Stimulated activated CD4-positive, alpha-beta T cell treated with anti-CD3 and anti-CD28 coated beads, Interleukin-4, amount 100 ng/mL, for 24 hours (primary cell): ENCODE results near the gene KSR1.
A peak's percentile ranks its signal among the peaks of the same experiment; 100 is the strongest.

Experiments used
- DNase-seq: peaks from one replicate; pipeline ENCODE4 v3.0.0-alpha.2; 2020

Gene KSR1

GRCh38 chr17:27597783-27598320 lies 141.6 kb downstream of the KSR1 start:
- no peak for DNase-seq

GRCh38 chr17:27598337-27599050 lies 142.2 kb downstream of the KSR1 start:
- DNase-seq, result no peak

- DNase-seq, result no peak
These were observed 144.2 kb downstream of the KSR1 start for GRCh38 chr17:27600471-27600870.

- peak; percentile 88 for DNase-seq
These were observed 145.1 kb downstream of the KSR1 start for GRCh38 chr17:27601069-27601974.

- no peak for DNase-seq
These were observed 145.7 kb downstream of the KSR1 start for GRCh38 chr17:27601975-27602302.

GRCh38 chr17:27602721-27603420 lies 146.6 kb downstream of the KSR1 start:
- peak; percentile 76 for DNase-seq

GRCh38 chr17:27603421-27603770 lies 147.1 kb downstream of the KSR1 start:
- no peak for DNase-seq

- DNase-seq, result no peak
These were observed 147.9 kb downstream of the KSR1 start for GRCh38 chr17:27603880-27604794.

GRCh38 chr17:27605409-27605808 lies 149.2 kb downstream of the KSR1 start:
- DNase-seq, result no peak

GRCh38 chr17:27607521-27608091 lies 151.4 kb downstream of the KSR1 start:
- no peak for DNase-seq

- peak; percentile 24 for DNase-seq
These were observed 152.3 kb downstream of the KSR1 start for GRCh38 chr17:27608328-27609230.

- no peak for DNase-seq
These were observed 153.5 kb downstream of the KSR1 start for GRCh38 chr17:27609611-27610303.

GRCh38 chr17:27610304-27610677 lies 154.0 kb downstream of the KSR1 start:
- no peak for DNase-seq

GRCh38 chr17:27612160-27612770 lies 156.0 kb downstream of the KSR1 start:
- no peak for DNase-seq

GRCh38 chr17:27613433-27613832 lies 157.2 kb downstream of the KSR1 start:
- no peak for DNase-seq

GRCh38 chr17:27615121-27615520 lies 158.9 kb downstream of the KSR1 start:
- DNase-seq, result no peak

- no peak for DNase-seq
These were observed 160.2 kb downstream of the KSR1 start for GRCh38 chr17:27616414-27616813.

- no peak for DNase-seq
These were observed 162.2 kb downstream of the KSR1 start for GRCh38 chr17:27618417-27618816.

GRCh38 chr17:27620721-27621120 lies 164.5 kb downstream of the KSR1 start:
- DNase-seq, result no peak

GRCh38 chr17:27621536-27621935 lies 165.3 kb downstream of the KSR1 start:
- DNase-seq, result no peak
